ENCODE data around the gene TLL2.

The TLL2 gene

GRCh38 chr10:96450529-96451207 lies 63.1 kb downstream of the TLL2 start:
- no peak overlapping the region for H3K4me3 ChIP-seq (ENCODE audit: low read depth, low read length)
- TF ChIP-seq, protein P1, sequence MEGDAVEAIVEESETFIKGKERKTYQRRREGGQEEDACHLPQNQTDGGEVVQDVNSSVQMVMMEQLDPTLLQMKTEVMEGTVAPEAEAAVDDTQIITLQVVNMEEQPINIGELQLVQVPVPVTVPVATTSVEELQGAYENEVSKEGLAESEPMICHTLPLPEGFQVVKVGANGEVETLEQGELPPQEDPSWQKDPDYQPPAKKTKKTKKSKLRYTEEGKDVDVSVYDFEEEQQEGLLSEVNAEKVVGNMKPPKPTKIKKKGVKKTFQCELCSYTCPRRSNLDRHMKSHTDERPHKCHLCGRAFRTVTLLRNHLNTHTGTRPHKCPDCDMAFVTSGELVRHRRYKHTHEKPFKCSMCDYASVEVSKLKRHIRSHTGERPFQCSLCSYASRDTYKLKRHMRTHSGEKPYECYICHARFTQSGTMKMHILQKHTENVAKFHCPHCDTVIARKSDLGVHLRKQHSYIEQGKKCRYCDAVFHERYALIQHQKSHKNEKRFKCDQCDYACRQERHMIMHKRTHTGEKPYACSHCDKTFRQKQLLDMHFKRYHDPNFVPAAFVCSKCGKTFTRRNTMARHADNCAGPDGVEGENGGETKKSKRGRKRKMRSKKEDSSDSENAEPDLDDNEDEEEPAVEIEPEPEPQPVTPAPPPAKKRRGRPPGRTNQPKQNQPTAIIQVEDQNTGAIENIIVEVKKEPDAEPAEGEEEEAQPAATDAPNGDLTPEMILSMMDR (IDR thresholded peaks at IDR 0.05; ENCODE audit: low read depth, low read length) = no peak

GRCh38 chr10:96448558-96448957 lies 65.2 kb downstream of the TLL2 start:
- TF ChIP-seq, protein P1 (IDR thresholded peaks at IDR 0.05; ENCODE audit: low read depth, low read length) = no peak
- H3K4me3 ChIP-seq (ENCODE audit: low read depth, low read length) = no peak overlapping the region

GRCh38 chr10:96448021-96448457 lies 65.7 kb downstream of the TLL2 start:
- no peak overlapping the region for H3K4me3 ChIP-seq (ENCODE audit: low read depth, low read length)
- TF ChIP-seq, protein P1 (IDR thresholded peaks at IDR 0.05; ENCODE audit: low read depth, low read length) = no peak

DNA sequence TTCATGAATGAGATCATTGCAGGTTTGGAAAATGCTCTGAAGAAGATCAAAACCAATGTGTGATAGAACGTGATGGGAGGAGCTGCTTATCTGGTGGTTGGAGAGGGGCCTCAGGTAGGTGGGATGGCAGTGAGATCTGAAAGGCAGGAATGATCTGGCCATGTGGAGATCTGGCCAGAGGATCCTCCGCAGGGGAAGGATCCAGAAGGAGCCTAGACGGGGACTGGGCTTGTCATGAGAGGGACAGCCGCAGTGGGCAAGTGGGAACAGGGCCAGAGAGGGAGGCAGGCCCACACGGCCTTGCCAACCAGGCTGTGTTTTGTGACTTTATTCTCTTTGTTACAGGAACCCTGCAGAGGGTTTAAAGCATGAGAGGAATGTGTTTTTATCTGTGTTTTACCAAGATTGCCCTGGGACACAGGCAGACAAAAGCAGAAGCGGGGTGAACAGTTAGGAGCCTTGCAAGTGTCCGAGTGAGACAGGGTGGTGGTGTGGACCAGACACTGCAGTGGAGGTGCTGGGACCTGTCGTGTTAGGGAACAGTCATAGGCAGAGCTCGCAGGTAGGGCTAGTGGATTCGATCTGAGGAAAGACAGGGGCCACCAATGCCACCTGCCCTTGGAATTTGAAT lies 66.6 kb downstream of the TLL2 start:
- TF ChIP-seq, protein P1 (IDR thresholded peaks at IDR 0.05; ENCODE audit: low read depth, low read length) = no peak

GRCh38 chr10:96441987-96442643 lies 71.6 kb downstream of the TLL2 start:
- TF ChIP-seq, protein P1 (IDR thresholded peaks at IDR 0.05; ENCODE audit: low read depth, low read length) = no peak
- no peak overlapping the region for H3K4me3 ChIP-seq (ENCODE audit: low read depth, low read length)

More for the DNA sequence above, 66.6 kb downstream of the TLL2 start:
- no peak overlapping the region for H3K4me3 ChIP-seq (ENCODE audit: low read depth, low read length)

DNA sequence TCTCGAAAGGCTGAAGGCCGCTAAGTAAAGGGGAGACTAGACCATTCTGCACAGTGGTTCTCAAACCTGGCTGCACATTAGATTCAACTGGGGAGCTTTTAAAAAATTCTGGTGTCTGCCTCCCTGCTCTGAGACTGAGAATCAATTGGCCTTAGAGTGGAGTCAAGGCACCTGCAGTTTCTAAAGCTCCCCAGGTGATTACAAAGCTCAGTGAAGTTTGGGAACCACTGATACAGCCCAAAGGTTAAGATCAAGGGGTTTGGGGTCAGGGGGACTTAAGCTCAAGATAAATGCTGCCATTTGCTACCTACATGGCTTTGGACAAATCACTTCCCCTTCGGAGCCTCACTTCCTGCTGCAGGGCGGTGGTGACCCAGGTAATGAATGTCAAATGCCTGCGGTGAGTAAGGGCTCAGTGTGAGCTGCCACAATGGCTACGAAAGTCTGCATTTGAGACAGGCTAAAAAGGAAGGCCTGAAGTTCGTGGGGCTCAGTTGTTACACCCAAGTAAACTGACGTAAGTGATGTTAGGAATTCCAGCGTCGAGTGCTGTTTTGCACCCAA lies 72.3 kb downstream of the TLL2 start:
- H3K4me3 ChIP-seq (ENCODE audit: low read depth, low read length) = no peak overlapping the region
- TF ChIP-seq, protein P1 (IDR thresholded peaks at IDR 0.05; ENCODE audit: low read depth, low read length) = no peak

All from WI38 (cell line).